Astrocyte (in vitro differentiated cells and primary cell): ENCODE measurements around the gene NUMA1.

ENCODE experiments used
- EZH2 ChIP-seq: IDR thresholded peaks from 2 replicates; pipeline ENCODE4 v1.6.1; 2012; ENCODE audit warnings: mild to moderate bottlenecking, low read length, inconsistent platforms; ENCODE audit not compliant: insufficient read depth
- TF ChIP-seq, protein P1 (sequence below): IDR thresholded peaks from 2 replicates; pipeline ENCODE4 v1.5.1; 2011; ENCODE audit warnings: low read depth, mild to moderate bottlenecking, inconsistent platforms, low read length, moderate library complexity; ENCODE audit not compliant: insufficient read depth

DNA sequence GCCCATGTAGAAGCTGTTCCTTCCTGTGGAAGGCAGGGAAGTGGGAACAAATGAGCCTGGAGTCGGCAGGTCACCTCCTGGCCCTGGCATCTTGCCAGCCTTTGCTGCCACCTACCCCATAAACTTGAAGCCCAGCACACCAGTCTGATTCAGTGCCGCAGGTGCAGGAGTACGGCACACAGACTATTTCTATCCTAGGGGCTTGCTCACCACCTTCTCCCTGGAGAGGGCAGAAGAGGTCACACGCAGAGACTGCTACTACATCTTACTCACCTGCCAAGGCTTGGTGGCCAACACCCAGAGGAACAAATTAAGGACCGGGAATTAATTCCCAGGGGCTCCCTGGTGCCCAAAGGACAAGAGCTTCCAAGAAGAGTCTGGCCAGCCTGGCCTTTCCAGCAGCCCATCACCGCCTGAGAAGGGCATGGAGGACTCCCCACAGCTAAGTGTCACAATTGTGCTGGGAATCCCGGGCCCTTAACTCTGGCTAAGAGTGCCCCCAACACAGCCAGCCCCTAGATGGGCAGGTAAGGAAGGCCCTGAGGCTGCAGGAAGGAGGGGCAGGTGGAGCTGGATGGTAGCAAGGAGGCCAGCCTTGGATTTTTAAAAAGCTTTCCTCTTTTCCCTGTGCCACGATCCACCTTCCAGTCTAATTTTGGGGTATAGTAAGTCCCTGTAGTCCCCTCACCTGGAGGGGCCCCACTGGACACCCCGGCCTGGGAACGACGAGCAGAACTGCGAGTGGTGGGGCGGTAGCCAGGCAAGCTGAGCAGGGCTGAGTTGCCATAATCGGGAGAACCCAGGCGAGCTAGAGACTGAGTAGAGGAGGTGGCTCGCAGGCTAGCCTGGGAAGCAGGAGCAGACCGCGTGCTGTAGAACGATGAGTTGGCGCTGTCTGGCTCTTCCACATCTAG, 74.7 kb downstream of the NUMA1 start:
- TF ChIP-seq, protein P1, sequence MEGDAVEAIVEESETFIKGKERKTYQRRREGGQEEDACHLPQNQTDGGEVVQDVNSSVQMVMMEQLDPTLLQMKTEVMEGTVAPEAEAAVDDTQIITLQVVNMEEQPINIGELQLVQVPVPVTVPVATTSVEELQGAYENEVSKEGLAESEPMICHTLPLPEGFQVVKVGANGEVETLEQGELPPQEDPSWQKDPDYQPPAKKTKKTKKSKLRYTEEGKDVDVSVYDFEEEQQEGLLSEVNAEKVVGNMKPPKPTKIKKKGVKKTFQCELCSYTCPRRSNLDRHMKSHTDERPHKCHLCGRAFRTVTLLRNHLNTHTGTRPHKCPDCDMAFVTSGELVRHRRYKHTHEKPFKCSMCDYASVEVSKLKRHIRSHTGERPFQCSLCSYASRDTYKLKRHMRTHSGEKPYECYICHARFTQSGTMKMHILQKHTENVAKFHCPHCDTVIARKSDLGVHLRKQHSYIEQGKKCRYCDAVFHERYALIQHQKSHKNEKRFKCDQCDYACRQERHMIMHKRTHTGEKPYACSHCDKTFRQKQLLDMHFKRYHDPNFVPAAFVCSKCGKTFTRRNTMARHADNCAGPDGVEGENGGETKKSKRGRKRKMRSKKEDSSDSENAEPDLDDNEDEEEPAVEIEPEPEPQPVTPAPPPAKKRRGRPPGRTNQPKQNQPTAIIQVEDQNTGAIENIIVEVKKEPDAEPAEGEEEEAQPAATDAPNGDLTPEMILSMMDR: no peak
- no peak for TF ChIP-seq EZH2
